Body of pancreas (tissue), 4 donors: ENCODE measurements around the gene TTLL9.

Source experiments
- POLR2A ChIP-seq, 3 donors: fragments of 450-650 bp; IDR thresholded peaks; one replicate each; pipeline ENCODE4 v1.6.1; 2016; ENCODE audit warnings: antibody characterized with exemption in 3 of 3, mild to moderate bottlenecking in 2 of 3
- TF ChIP-seq, protein P1 (sequence below), 7 experiments: fragments of 450-650 bp in 4 of 7; fragments of 200-600 bp in 3 of 7; sonication (generic) in 3 of 7; IDR thresholded peaks; one replicate each; pipeline ENCODE4 v1.5.1; 2016 to 2019; ENCODE audit warnings: antibody characterized with exemption in 7 of 7

DNA sequence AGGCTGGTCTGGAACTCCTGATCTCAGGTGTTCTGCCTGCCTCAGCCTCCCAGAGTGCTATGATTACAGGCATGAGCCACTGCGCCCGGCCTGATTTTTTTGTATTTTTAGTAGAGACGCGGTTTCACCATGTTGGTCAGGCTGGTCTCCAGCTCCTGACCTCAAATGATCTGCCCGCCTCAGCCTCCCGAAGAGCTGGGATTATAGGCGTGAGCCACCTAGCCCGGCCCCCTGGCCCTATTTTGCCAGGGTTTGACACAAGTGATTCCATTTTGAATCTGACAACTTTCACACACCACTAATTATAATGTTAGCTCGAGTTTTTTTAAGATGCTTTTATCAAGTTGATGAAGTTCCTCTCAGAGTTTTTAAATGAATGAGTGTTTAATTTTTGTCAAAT, 25.6 kb downstream of the TTLL9 start:
- TF ChIP-seq POLR2A (IDR thresholded peaks at IDR 0.05): no peak
- TF ChIP-seq, protein P1, sequence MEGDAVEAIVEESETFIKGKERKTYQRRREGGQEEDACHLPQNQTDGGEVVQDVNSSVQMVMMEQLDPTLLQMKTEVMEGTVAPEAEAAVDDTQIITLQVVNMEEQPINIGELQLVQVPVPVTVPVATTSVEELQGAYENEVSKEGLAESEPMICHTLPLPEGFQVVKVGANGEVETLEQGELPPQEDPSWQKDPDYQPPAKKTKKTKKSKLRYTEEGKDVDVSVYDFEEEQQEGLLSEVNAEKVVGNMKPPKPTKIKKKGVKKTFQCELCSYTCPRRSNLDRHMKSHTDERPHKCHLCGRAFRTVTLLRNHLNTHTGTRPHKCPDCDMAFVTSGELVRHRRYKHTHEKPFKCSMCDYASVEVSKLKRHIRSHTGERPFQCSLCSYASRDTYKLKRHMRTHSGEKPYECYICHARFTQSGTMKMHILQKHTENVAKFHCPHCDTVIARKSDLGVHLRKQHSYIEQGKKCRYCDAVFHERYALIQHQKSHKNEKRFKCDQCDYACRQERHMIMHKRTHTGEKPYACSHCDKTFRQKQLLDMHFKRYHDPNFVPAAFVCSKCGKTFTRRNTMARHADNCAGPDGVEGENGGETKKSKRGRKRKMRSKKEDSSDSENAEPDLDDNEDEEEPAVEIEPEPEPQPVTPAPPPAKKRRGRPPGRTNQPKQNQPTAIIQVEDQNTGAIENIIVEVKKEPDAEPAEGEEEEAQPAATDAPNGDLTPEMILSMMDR (IDR thresholded peaks at IDR 0.05): no peak
